Measurements from ENCODE around the gene DGKH.

Gene DGKH

GRCh38 chr13:42229287-42229686 lies 180.8 kb downstream of the DGKH start:
- TF ChIP-seq CTCF (IDR thresholded peaks at IDR 0.05; ENCODE audit: low read length, missing control alignments) = no peak
- no peak overlapping the region for H3K4me3 ChIP-seq (replicated peaks; ENCODE audit: low read depth, low read length)
- peak; percentile 18 for DNase-seq (ENCODE audit: low read depth)

GRCh38 chr13:42232671-42233070 lies 184.2 kb downstream of the DGKH start:
- no peak for TF ChIP-seq CTCF (IDR thresholded peaks at IDR 0.05; ENCODE audit: low read length, missing control alignments)

DNA sequence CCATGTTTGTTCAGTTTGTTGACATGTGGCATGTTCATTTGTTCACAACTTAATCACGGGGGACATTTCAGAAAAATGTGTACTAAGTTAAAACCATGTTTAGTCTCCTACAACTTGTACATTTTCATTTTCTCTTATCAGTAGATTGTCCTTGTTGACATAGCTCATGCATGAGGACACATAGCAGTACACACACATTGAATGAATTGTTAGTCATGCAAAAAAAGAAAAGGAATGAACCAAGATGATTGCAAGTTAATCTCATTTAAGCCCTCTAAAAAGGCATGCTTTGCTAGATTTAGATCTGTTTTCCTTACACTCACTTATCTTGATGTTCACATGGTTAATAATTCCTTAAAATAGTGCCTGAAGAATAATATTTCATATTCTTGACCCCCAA lies 185.3 kb downstream of the DGKH start:
- DNase-seq (ENCODE audit: low read depth) = no peak
- TF ChIP-seq CTCF (IDR thresholded peaks at IDR 0.05; ENCODE audit: low read length, missing control alignments) = no peak
- no peak overlapping the region for H3K4me3 ChIP-seq (replicated peaks; ENCODE audit: low read depth, low read length)

More at GRCh38 chr13:42232671-42233070, 184.2 kb downstream of the DGKH start:
- H3K4me3 ChIP-seq (replicated peaks; ENCODE audit: low read depth, low read length) = no peak overlapping the region
- no peak for DNase-seq (ENCODE audit: low read depth)

DNA sequence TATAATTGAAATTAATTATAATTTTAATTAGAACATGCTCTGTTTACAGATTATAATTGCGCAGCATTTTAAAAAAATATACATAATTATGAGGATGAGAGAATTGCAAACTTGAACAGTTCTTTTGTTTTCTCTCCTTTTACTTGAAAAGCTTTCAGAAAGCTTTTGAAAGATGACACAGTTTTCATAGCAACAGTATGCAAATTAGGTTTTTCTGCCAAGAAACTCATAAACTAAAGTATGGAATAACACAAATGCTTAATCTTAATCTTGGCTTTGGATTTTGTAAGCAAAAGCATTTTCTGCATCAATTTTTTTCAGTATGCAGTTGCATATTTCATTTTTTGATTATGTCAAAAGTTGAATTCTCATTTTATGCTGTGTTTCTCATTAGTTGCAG lies 190.7 kb downstream of the DGKH start:
- DNase-seq (ENCODE audit: low read depth) = no peak
- no peak for TF ChIP-seq CTCF (IDR thresholded peaks at IDR 0.05; ENCODE audit: low read length, missing control alignments)
- no peak overlapping the region for H3K4me3 ChIP-seq (replicated peaks; ENCODE audit: low read depth, low read length)

- TF ChIP-seq CTCF (IDR thresholded peaks at IDR 0.05; ENCODE audit: low read length, missing control alignments) = no peak
- H3K4me3 ChIP-seq (replicated peaks; ENCODE audit: low read depth, low read length) = no peak overlapping the region
- DNase-seq (ENCODE audit: low read depth) = no peak
These were observed 191.2 kb downstream of the DGKH start for GRCh38 chr13:42239644-42240043.

DNA sequence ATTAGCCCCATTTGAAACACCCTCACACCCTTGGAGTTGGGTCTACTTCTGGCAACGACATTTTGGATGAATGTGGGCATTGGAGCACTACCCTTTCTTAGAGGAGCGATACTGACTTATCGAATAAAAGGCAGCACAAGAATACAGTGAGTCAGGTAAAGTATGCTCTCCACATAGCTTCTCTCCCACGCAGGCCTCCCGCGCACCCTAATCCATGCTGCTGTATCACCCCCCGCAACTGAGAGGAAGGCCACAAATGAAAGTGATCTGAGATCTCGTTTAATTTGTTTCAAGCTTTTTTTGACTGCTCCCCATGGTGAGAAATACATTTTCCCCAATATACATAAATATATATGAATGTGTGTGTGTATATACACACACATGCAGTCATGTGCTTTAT lies 198.1 kb downstream of the DGKH start:
- H3K4me3 ChIP-seq (replicated peaks; ENCODE audit: low read depth, low read length) = no peak overlapping the region
- no peak for DNase-seq (ENCODE audit: low read depth)
- TF ChIP-seq CTCF (IDR thresholded peaks at IDR 0.05; ENCODE audit: low read length, missing control alignments) = no peak

- no peak for DNase-seq (ENCODE audit: low read depth)
- no peak for TF ChIP-seq CTCF (IDR thresholded peaks at IDR 0.05; ENCODE audit: low read length, missing control alignments)
These were observed 199.4 kb downstream of the DGKH start for GRCh38 chr13:42247883-42248282.

More at GRCh38 chr13:42247883-42248282, 199.4 kb downstream of the DGKH start:
- no peak overlapping the region for H3K4me3 ChIP-seq (replicated peaks; ENCODE audit: low read depth, low read length)

Data from fibroblast of pulmonary artery (primary cell).